BJ (cell line): Measurements from ENCODE around the gene CD40. TPM values are rescaled to one million over a fixed set of nuclear protein-coding genes. Genes with fewer than 3 reads are reported as not detected.

Experiments used
- CTCF ChIA-PET: fragments of 350-600 bp; formaldehyde crosslinking; extraction: SDS; loops from one replicate; lab custom pipeline; 2021; ENCODE audit warnings: antibody characterized with exemption, inconsistent platforms; lab: Yijun Ruan, JAX
- POLR2A ChIA-PET: fragments of 300-600 bp; sonication (Branson Sonifier 250); formaldehyde crosslinking; extraction: SDS; loops from one replicate; lab custom pipeline; 2021; ENCODE audit warnings: antibody characterized with exemption; lab: Charles Lee
- DNase-seq: peaks from one replicate; pipeline ENCODE4 v3.0.0-alpha.2; 2011; ENCODE audit warnings: low read depth
- H3K27me3 ChIP-seq: 2 replicates; pipeline ENCODE4 v1.6.0; 2011; ENCODE audit warnings: low read length; ENCODE audit not compliant: control insufficient read depth, insufficient read depth
- H3K36me3 ChIP-seq: 2 replicates; pipeline ENCODE4 v1.5.1; 2011; ENCODE audit warnings: low read length; ENCODE audit not compliant: control insufficient read depth, insufficient read depth
- H3K4me3 ChIP-seq: 2 replicates; pipeline ENCODE4 v1.5.1; 2011; ENCODE audit warnings: low read depth, mild to moderate bottlenecking, control low read depth, low read length
- polyA minus RNA-seq: library from RNA; depleted of rRNA, polyadenylated mRNA; stranded (reverse); fragments of >200 nt; gene quantifications from 2 replicates; pipeline ENCODE4 v1.2.3, GENCODE V29; 2011; rRNA and poly(A)+ RNA removed
- polyA plus RNA-seq: library from polyadenylated mRNA; depleted of rRNA; stranded (reverse); fragments of >200 nt; gene quantifications from 2 replicates; pipeline ENCODE4 v1.2.3, GENCODE V29; 2011; rRNA removed
- TF ChIP-seq, protein P1 (sequence below): IDR thresholded peaks from 2 replicates; pipeline ENCODE4 v1.5.1; 2011; ENCODE audit warnings: low read depth, mild to moderate bottlenecking, control low read depth, inconsistent platforms, low read length, moderate library complexity; ENCODE audit not compliant: insufficient read depth

Gene CD40
- polyA plus RNA-seq (7.5 and 11.6 TPM in 2 replicates), polyA minus RNA-seq (3.2 and 3.7 TPM in 2 replicates)

GRCh38 chr20:46117704-46118467, at the start of gene CD40:
Gene CD40 (plus strand): TSS chr20:46118314. CDS start chr20:46118344, 30 bp downstream.
- ChIA-PET CTCF (no interaction called here), POLR2A (no interaction called here)
- TF ChIP-seq, protein P1, sequence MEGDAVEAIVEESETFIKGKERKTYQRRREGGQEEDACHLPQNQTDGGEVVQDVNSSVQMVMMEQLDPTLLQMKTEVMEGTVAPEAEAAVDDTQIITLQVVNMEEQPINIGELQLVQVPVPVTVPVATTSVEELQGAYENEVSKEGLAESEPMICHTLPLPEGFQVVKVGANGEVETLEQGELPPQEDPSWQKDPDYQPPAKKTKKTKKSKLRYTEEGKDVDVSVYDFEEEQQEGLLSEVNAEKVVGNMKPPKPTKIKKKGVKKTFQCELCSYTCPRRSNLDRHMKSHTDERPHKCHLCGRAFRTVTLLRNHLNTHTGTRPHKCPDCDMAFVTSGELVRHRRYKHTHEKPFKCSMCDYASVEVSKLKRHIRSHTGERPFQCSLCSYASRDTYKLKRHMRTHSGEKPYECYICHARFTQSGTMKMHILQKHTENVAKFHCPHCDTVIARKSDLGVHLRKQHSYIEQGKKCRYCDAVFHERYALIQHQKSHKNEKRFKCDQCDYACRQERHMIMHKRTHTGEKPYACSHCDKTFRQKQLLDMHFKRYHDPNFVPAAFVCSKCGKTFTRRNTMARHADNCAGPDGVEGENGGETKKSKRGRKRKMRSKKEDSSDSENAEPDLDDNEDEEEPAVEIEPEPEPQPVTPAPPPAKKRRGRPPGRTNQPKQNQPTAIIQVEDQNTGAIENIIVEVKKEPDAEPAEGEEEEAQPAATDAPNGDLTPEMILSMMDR = no peak
- peak within 1 kb of the TSS; percentile 55 for H3K4me3 ChIP-seq
- no peaks in the 10 kb centered on the region for H3K36me3 ChIP-seq
- peak; percentile 14 for DNase-seq
- peaks cover 5% of the 10 kb centered on the region for H3K27me3 ChIP-seq

GRCh38 chr20:46070215-46070900, 47.8 kb upstream of the CD40 start:
- no peak overlapping the region for H3K4me3 ChIP-seq

GRCh38 chr20:46071573-46071972, 46.5 kb upstream of the CD40 start:
- H3K36me3 ChIP-seq = peaks cover 10% of the 10 kb centered on the region
- no peak for DNase-seq
- CTCF ChIA-PET = interaction anchor here (1.1 kb wide), 1 partner anchor 14 kb away, joined by 3 read pairs; no protein-coding TSS in a partner anchor

More at GRCh38 chr20:46070215-46070900, 47.8 kb upstream of the CD40 start:
- CTCF ChIA-PET = no interaction called here
- Histone ChIP-seq H3K36me3 (peaks cover 12% of the 10 kb centered on the region), H3K27me3 (no peaks in the 10 kb centered on the region)
- POLR2A ChIA-PET = no interaction called here
- no peak for DNase-seq
- TF ChIP-seq, protein P1 = no peak

DNA sequence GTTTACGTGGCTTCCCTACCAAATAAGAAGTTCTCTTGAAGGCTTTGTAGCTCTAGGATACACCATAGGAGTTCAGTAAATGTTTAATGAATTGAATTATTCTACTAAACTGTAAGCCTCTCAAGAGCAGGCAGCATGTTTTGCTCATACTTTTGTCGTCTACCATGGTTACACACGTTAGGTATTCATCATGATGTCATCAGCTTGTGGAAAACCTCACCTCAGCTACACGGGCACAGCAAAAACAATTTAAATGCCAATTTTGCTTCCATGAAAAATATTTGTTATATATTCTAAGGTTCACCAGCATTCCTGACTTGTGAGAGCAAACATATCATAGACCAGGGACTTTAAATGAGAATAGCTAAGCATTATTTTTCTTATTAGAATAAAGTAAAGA, 45.1 kb upstream of the CD40 start:
- peaks cover 7% of the 10 kb centered on the region for H3K36me3 ChIP-seq
- no peak overlapping the region for H3K4me3 ChIP-seq
- CTCF ChIA-PET = interaction anchor here (0.6 to 1.0 kb wide), 2 partner anchors 51 to 761 kb away, joined by 3 read pairs; no protein-coding TSS in a partner anchor
- TF ChIP-seq, protein P1 = no peak
- DNase-seq = no peak
- POLR2A ChIA-PET = no interaction called here
- H3K27me3 ChIP-seq = no peaks in the 10 kb centered on the region

More at GRCh38 chr20:46071573-46071972, 46.5 kb upstream of the CD40 start:
- TF ChIP-seq, protein P1 = no peak
- POLR2A ChIA-PET = no interaction called here
- Histone ChIP-seq H3K27me3 (no peaks in the 10 kb centered on the region), H3K4me3 (no peak overlapping the region)

DNA sequence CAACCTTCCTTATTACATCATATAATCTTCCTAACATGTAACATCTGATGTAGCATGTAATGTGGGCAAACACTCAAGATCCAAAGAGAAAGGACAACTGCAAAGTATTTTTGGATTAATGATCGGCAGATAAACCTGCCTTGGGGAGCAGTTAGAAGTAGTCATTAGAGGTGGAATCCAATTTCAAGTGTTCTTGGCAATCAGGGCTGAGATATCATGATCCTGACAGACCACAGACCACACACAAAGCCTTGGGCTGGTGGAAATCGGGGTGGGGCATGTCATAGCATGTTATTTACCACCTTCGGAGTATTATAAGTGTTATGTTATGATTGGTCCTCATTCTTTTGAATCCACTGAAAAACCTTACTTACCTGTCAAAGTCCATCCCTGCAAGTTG, 44.7 kb upstream of the CD40 start:
- no peak overlapping the region for H3K4me3 ChIP-seq
- POLR2A ChIA-PET = no interaction called here
- CTCF ChIA-PET = interaction anchor here (0.6 to 1.0 kb wide), 2 partner anchors 51 to 761 kb away, joined by 3 read pairs; no protein-coding TSS in a partner anchor
- no peak for DNase-seq
- TF ChIP-seq, protein P1 = no peak
- H3K36me3 ChIP-seq = peaks cover 11% of the 10 kb centered on the region
- no peaks in the 10 kb centered on the region for H3K27me3 ChIP-seq
